GM12891 (cell line): ENCODE data around the gene CDK15.
"Not testable (repeated sequence)": the region's sequence is repeated elsewhere in the genome, so short reads cannot be mapped to it uniquely, and the experiment has no call there.

Experiments
- DNase-seq: peaks from one replicate; pipeline ENCODE4 v3.0.0; 2011; ENCODE audit warnings: low spot score; ENCODE audit not compliant: insufficient read length
- FAIRE-seq: peaks from 2 replicates; lab custom pipeline; 2011; peaks lifted over from hg19 to GRCh38; lab: Jason Lieb, UNC
- PAX5 ChIP-seq: IDR thresholded peaks from 2 replicates; pipeline ENCODE4 v1.6.1; 2011; ENCODE audit warnings: low read length, moderate library complexity, mild to moderate bottlenecking; ENCODE audit not compliant: insufficient read depth, severe bottlenecking
- POLR2A ChIP-seq: IDR thresholded peaks from 2 replicates; pipeline ENCODE4 v1.6.1; 2011; ENCODE audit warnings: low read depth, low read length, control low read depth
- POLR2AphosphoS5 ChIP-seq: IDR thresholded peaks from 2 replicates; pipeline ENCODE4 v1.6.1; 2011; ENCODE audit warnings: low read depth, low read length, control low read depth
- POU2F2 ChIP-seq: IDR thresholded peaks from 2 replicates; pipeline ENCODE4 v1.6.1; 2011; ENCODE audit warnings: low read depth, mild to moderate bottlenecking, control low read depth, low read length, moderate library complexity
- SPI1 ChIP-seq: IDR thresholded peaks from 2 replicates; pipeline ENCODE4 v1.6.1; 2011; ENCODE audit warnings: low read depth, low read length, control low read depth
- TAF1 ChIP-seq: IDR thresholded peaks from 2 replicates; pipeline ENCODE4 v1.6.1; 2011; ENCODE audit warnings: low read depth, low read length, control low read depth

Gene CDK15

GRCh38 chr2:201807452-201807999 lies 1.2 kb downstream of the CDK15 start:
- DNase-seq: no peak
- TF ChIP-seq POLR2AphosphoS5: no peak
- TF ChIP-seq POLR2A: no peak
- TF ChIP-seq SPI1: no peak
- TF ChIP-seq POU2F2: no peak
- no peak for TF ChIP-seq TAF1
- no peak for TF ChIP-seq PAX5
- no peak for FAIRE-seq

- TF ChIP-seq TAF1 (no peak), POLR2AphosphoS5 (no peak), SPI1 (no peak), POLR2A (no peak), PAX5 (no peak), POU2F2 (no peak)
- DNase-seq: no peak
- no peak for FAIRE-seq
Observed at GRCh38 chr2:201808027-201808426, 1.7 kb downstream of the CDK15 start.

GRCh38 chr2:201809633-201810032 lies 3.3 kb downstream of the CDK15 start:
- no peak for FAIRE-seq
- DNase-seq: no peak
- TF ChIP-seq POU2F2 (no peak), PAX5 (no peak), TAF1 (no peak), POLR2AphosphoS5 (no peak), SPI1 (no peak), POLR2A (no peak)

- not testable (repeated sequence) for DNase-seq, FAIRE-seq
Observed at GRCh38 chr2:201810604-201811003, 4.3 kb downstream of the CDK15 start.

- DNase-seq (no peak), FAIRE-seq (no peak)
- TF ChIP-seq TAF1 (no peak), SPI1 (no peak), POLR2AphosphoS5 (no peak), POLR2A (no peak), POU2F2 (no peak), PAX5 (no peak)
Observed at GRCh38 chr2:201813996-201814760, 7.8 kb downstream of the CDK15 start.

GRCh38 chr2:201816657-201817575 lies 10.6 kb downstream of the CDK15 start:
- FAIRE-seq: no peak
- DNase-seq: no peak
- no peak for TF ChIP-seq POLR2A

GRCh38 chr2:201820383-201821007 lies 14.2 kb downstream of the CDK15 start:
- TF ChIP-seq PAX5 (no peak), SPI1 (no peak), TAF1 (no peak), POU2F2 (no peak), POLR2AphosphoS5 (no peak), POLR2A (no peak)
- FAIRE-seq (no peak), DNase-seq (no peak)

- FAIRE-seq (no peak), DNase-seq (no peak)
- TF ChIP-seq POLR2AphosphoS5 (no peak), TAF1 (no peak), POLR2A (no peak), POU2F2 (no peak), SPI1 (no peak), PAX5 (no peak)
Observed at GRCh38 chr2:201821080-201821479, 14.7 kb downstream of the CDK15 start.

- FAIRE-seq (no peak), DNase-seq (no peak)
- TF ChIP-seq POU2F2: no peak
- TF ChIP-seq TAF1: no peak
- no peak for TF ChIP-seq SPI1
- no peak for TF ChIP-seq POLR2A
- no peak for TF ChIP-seq POLR2AphosphoS5
- TF ChIP-seq PAX5: no peak
Observed at GRCh38 chr2:201824212-201824611, 17.9 kb downstream of the CDK15 start.
